Endothelial cell of umbilical vein (primary cell): Measurements from ENCODE around the gene ZFYVE9.

Experiments
- CTCF ChIP-seq, 2 donors: IDR thresholded peaks; 1 replicate in 1 of 2; 2 replicates in 1 of 2; pipeline ENCODE4 v1.5.1; 2011; ENCODE audit warnings: low read length in 2 of 2, mild to moderate bottlenecking in 2 of 2, moderate library complexity in 2 of 2, control low read depth in 1 of 2, inconsistent platforms in 1 of 2, low read depth in 1 of 2; ENCODE audit not compliant: insufficient read depth in 1 of 2; ENCODE audit errors: extremely low read depth in 1 of 2
- EZH2 ChIP-seq: IDR thresholded peaks from 2 replicates; pipeline ENCODE4 v1.6.1; 2012; ENCODE audit warnings: borderline replicate concordance, low read depth, mild to moderate bottlenecking, moderate library complexity, low read length, inconsistent platforms; ENCODE audit not compliant: severe bottlenecking
- JUN ChIP-seq: IDR thresholded peaks from 2 replicates; pipeline ENCODE4 v1.6.1; 2011; ENCODE audit warnings: borderline replicate concordance, low read depth; ENCODE audit not compliant: insufficient read length, insufficient read depth
- MAX ChIP-seq: IDR thresholded peaks from 2 replicates; pipeline ENCODE4 v1.6.1; 2011; ENCODE audit not compliant: insufficient read depth, insufficient read length
- MYC ChIP-seq: IDR thresholded peaks from one replicate; pipeline ENCODE4 v1.6.1; 2011; ENCODE audit warnings: mild to moderate bottlenecking, low read depth, low read length
- POLR2A ChIP-seq: IDR thresholded peaks from 2 replicates; pipeline ENCODE4 v1.6.1; 2012; ENCODE audit warnings: low read depth, mild to moderate bottlenecking, control low read depth, low read length
- POLR2AphosphoS5 ChIP-seq: IDR thresholded peaks from 2 replicates; pipeline ENCODE4 v1.6.1; 2012; ENCODE audit warnings: low read depth, mild to moderate bottlenecking, control low read depth, low read length, moderate library complexity; ENCODE audit not compliant: insufficient read depth

GRCh38 chr1:52192024-52192423 is 50.1 kb downstream of the ZFYVE9 start:
- TF ChIP-seq POLR2AphosphoS5 (no peak), EZH2 (no peak), CTCF (IDR thresholded peaks at IDR 0.05; ENCODE audit: extremely low read depth in 1 of 2, insufficient read depth in 1 of 2, low read depth in 1 of 2, low read length in 2 of 2) (no peak), MAX (no peak), POLR2A (no peak), JUN (no peak), MYC (no peak)
